Mucosa of rectum (tissue), 2 donors: Measurements from ENCODE around the gene NAA38.

ENCODE experiments used
- H3K27ac ChIP-seq, 2 donors: one replicate each; pipeline ENCODE4 v1.7.0; 2013; ENCODE audit warnings: inconsistent platforms in 2 of 2, low read depth in 2 of 2, low read length in 2 of 2
- H3K27me3 ChIP-seq, 2 donors: one replicate each; pipeline ENCODE4 v1.7.0; 2013; ENCODE audit warnings: low read length in 2 of 2; ENCODE audit not compliant: control insufficient read depth in 2 of 2, insufficient read depth in 2 of 2
- H3K36me3 ChIP-seq, 2 donors: one replicate each; pipeline ENCODE4 v1.7.0; 2013; ENCODE audit warnings: low read length in 2 of 2; ENCODE audit not compliant: control insufficient read depth in 2 of 2, insufficient read depth in 2 of 2
- H3K4me1 ChIP-seq, 2 donors: one replicate each; pipeline ENCODE4 v1.7.0; 2013; ENCODE audit warnings: low read length in 2 of 2, mild to moderate bottlenecking in 1 of 2; ENCODE audit not compliant: control insufficient read depth in 2 of 2, insufficient read depth in 2 of 2
- H3K4me3 ChIP-seq, 2 donors: one replicate each; pipeline ENCODE4 v1.7.0; 2013; ENCODE audit warnings: low read length in 2 of 2
- H3K9ac ChIP-seq, 2 donors: one replicate each; pipeline ENCODE4 v1.7.0; 2013; ENCODE audit warnings: low read length in 2 of 2, low read depth in 1 of 2, mild to moderate bottlenecking in 1 of 2
- H3K9me3 ChIP-seq, 2 donors: one replicate each; pipeline ENCODE4 v1.7.0; 2013; ENCODE audit warnings: low read length in 2 of 2; ENCODE audit not compliant: control insufficient read depth in 2 of 2
- donor health status: healthy.
- donor health status: Normal muscosa, but diverticular disease.

NAA38 gene

GRCh38 chr17:7835814-7836595 lies 21.4 kb downstream of the NAA38 start:
- no peaks in the 10 kb centered on the region for H3K27me3 ChIP-seq
- H3K4me3 ChIP-seq = peak overlapping the region; percentile 91 to 94
- peak overlapping the region; percentile 96 to 97 for H3K9ac ChIP-seq
- H3K9me3 ChIP-seq = no peaks in the 10 kb centered on the region
- H3K36me3 ChIP-seq = peaks cover 0 to 4% of the 10 kb centered on the region in 2 donors
- H3K4me1 ChIP-seq = peaks cover 52 to 57% of the 10 kb centered on the region in 2 donors
- H3K27ac ChIP-seq = peak overlapping the region; percentile 98 to 99

GRCh38 chr17:7834957-7835813 lies 22.2 kb downstream of the NAA38 start:
- Histone ChIP-seq H3K4me3 (peak overlapping the region; percentile 91 to 94), H3K36me3 (peaks cover 0 to 2% of the 10 kb centered on the region in 2 donors), H3K9me3 (no peaks in the 10 kb centered on the region), H3K27ac (peak overlapping the region; percentile 98 to 99), H3K4me1 (peaks cover 44 to 49% of the 10 kb centered on the region in 2 donors), H3K9ac (peak overlapping the region; percentile 96 to 97), H3K27me3 (peaks cover 0 to 2% of the 10 kb centered on the region in 2 donors)

GRCh38 chr17:7834542-7834956 lies 22.8 kb downstream of the NAA38 start:
- H3K4me1 ChIP-seq = peaks cover 38 to 44% of the 10 kb centered on the region in 2 donors
- no peaks in the 10 kb centered on the region for H3K36me3 ChIP-seq
- H3K4me3 ChIP-seq = peak overlapping the region; percentile 91 to 94
- peak overlapping the region; percentile 85 to 96 for H3K9ac ChIP-seq
- H3K27ac ChIP-seq = peak overlapping the region; percentile 98 to 99
- H3K9me3 ChIP-seq = no peaks in the 10 kb centered on the region
- H3K27me3 ChIP-seq = peaks cover 0 to 5% of the 10 kb centered on the region in 2 donors

- peak within 1 kb of the TSS; percentile 98 to 99 for H3K27ac ChIP-seq
- peaks cover 32 to 39% of the 10 kb centered on the region in 2 donors for H3K4me1 ChIP-seq
- H3K4me3 ChIP-seq = peak within 1 kb of the TSS; percentile 91 to 94
- H3K36me3 ChIP-seq = no peaks in the 10 kb centered on the region
- H3K9ac ChIP-seq = peak within 1 kb of the TSS; percentile 92 to 96
- H3K27me3 ChIP-seq = peaks cover 0 to 5% of the 10 kb centered on the region in 2 donors
- no peaks in the 10 kb centered on the region for H3K9me3 ChIP-seq
Measured at GRCh38 chr17:7833795-7834541, 23.4 kb downstream of the NAA38 start, which contains the start of gene KDM6B. KDM6B (plus strand) TSS chr17:7834217; CDS start chr17:7845555, 11,338 bp downstream.

GRCh38 chr17:7833011-7833794 lies 24.2 kb downstream of the NAA38 start:
- Histone ChIP-seq H3K9me3 (no peaks in the 10 kb centered on the region), H3K9ac (peak overlapping the region; percentile 43 to 96), H3K4me1 (peaks cover 25 to 32% of the 10 kb centered on the region in 2 donors), H3K4me3 (peak overlapping the region; percentile 14 to 94), H3K27me3 (peaks cover 0 to 5% of the 10 kb centered on the region in 2 donors), H3K36me3 (no peaks in the 10 kb centered on the region), H3K27ac (peak overlapping the region; percentile 98 to 99)

GRCh38 chr17:7832431-7832830 lies 24.9 kb downstream of the NAA38 start:
- no peak overlapping the region for H3K9ac ChIP-seq
- no peaks in the 10 kb centered on the region for H3K9me3 ChIP-seq
- H3K27ac ChIP-seq = no peak overlapping the region
- peaks cover 20 to 27% of the 10 kb centered on the region in 2 donors for H3K4me1 ChIP-seq
- H3K36me3 ChIP-seq = no peaks in the 10 kb centered on the region
- no peak overlapping the region for H3K4me3 ChIP-seq
- H3K27me3 ChIP-seq = peaks cover 0 to 5% of the 10 kb centered on the region in 2 donors

GRCh38 chr17:7831233-7831632 lies 26.1 kb downstream of the NAA38 start:
- Histone ChIP-seq H3K27me3 (peaks cover 0 to 5% of the 10 kb centered on the region in 2 donors), H3K4me1 (peaks cover 12 to 18% of the 10 kb centered on the region in 2 donors), H3K9ac (no peak overlapping the region)

GRCh38 chr17:7830616-7831015 lies 26.7 kb downstream of the NAA38 start:
- Histone ChIP-seq H3K27me3 (peaks cover 0 to 5% of the 10 kb centered on the region in 2 donors), H3K36me3 (no peaks in the 10 kb centered on the region), H3K4me1 (peaks cover 10 to 12% of the 10 kb centered on the region in 2 donors), H3K9ac (no peak overlapping the region), H3K27ac (no peak overlapping the region), H3K4me3 (no peak overlapping the region), H3K9me3 (no peaks in the 10 kb centered on the region)

More at GRCh38 chr17:7831233-7831632, 26.1 kb downstream of the NAA38 start:
- Histone ChIP-seq H3K4me3 (no peak overlapping the region), H3K27ac (no peak overlapping the region), H3K9me3 (no peaks in the 10 kb centered on the region), H3K36me3 (no peaks in the 10 kb centered on the region)
